PC-9 (cell line): Measurements from ENCODE around the gene SH3D21. TPM values are rescaled to one million over a fixed set of nuclear protein-coding genes. Genes with fewer than 3 reads are reported as not detected.

ENCODE experiments used
- BruUV-seq: library from RNA; stranded (reverse); fragments of 400-500 nt; replicated peaks from 2 replicates; lab custom pipeline; 2021; lab: Mats Ljungman, UMichigan
- CTCF ChIA-PET: fragments of 300-600 bp; sonication (Branson Sonifier 250); formaldehyde crosslinking; loops from one replicate; lab custom pipeline; 2022; ENCODE audit warnings: antibody characterized with exemption; lab: Charles Lee
- POLR2A ChIA-PET: fragments of 300-600 bp; sonication (Branson Sonifier 250); formaldehyde crosslinking; loops from one replicate; lab custom pipeline; 2022; ENCODE audit warnings: antibody characterized with exemption; ENCODE audit not compliant: unreplicated experiment; lab: Charles Lee
- DNase-seq, 2 experiments: peaks; one replicate each; pipeline versions ENCODE4 v3.0.0 to v3.0.0-alpha.2; 2015 to 2022; ENCODE audit warnings: mixed read lengths in 1 of 2
- H2AFZ ChIP-seq: fragments of 200-600 bp; sonication (generic); 2 replicates; pipeline ENCODE4 v1.8.1; 2017; ENCODE audit warnings: antibody characterized with exemption
- H3F3A ChIP-seq: fragments of 200-600 bp; sonication (generic); 2 replicates; pipeline ENCODE4 v1.8.1; 2017; ENCODE audit warnings: antibody characterized with exemption, mild to moderate bottlenecking, low read depth; ENCODE audit not compliant: insufficient read depth
- H3K27ac ChIP-seq: fragments of 200-600 bp; sonication (generic); 2 replicates; pipeline ENCODE4 v1.6.1; 2016; ENCODE audit warnings: mixed run types
- H3K27me3 ChIP-seq: fragments of 200-600 bp; sonication (generic); 2 replicates; pipeline ENCODE4 v1.6.1; 2016; ENCODE audit warnings: low read depth, mixed run types; ENCODE audit not compliant: insufficient read depth
- H3K36me3 ChIP-seq: fragments of 200-600 bp; sonication (generic); 2 replicates; pipeline ENCODE4 v1.6.1; 2016; ENCODE audit warnings: low read depth, mixed run types
- H3K4me1 ChIP-seq: fragments of 200-600 bp; sonication (generic); replicated peaks from 2 replicates; pipeline ENCODE4 v1.6.1; 2016; ENCODE audit warnings: mixed run types; ENCODE audit not compliant: insufficient read depth
- H3K4me2 ChIP-seq: fragments of 200-600 bp; sonication (generic); 2 replicates; pipeline ENCODE4 v1.6.1; 2017; ENCODE audit warnings: mixed run types
- H3K4me3 ChIP-seq: fragments of 200-600 bp; sonication (generic); 2 replicates; pipeline ENCODE4 v1.6.1; 2016; ENCODE audit warnings: mixed run types
- H3K79me2 ChIP-seq: fragments of 200-600 bp; sonication (generic); 2 replicates; pipeline ENCODE4 v1.6.1; 2017; ENCODE audit warnings: low read depth, mixed run types
- H3K9me2 ChIP-seq: fragments of 200-600 bp; sonication (generic); 2 replicates; pipeline ENCODE4 v1.8.1; 2017; ENCODE audit warnings: mild to moderate bottlenecking; ENCODE audit not compliant: insufficient read depth
- H3K9me3 ChIP-seq: fragments of 200-600 bp; sonication (generic); 2 replicates; pipeline ENCODE4 v1.8.1; 2016; ENCODE audit warnings: low read depth; ENCODE audit not compliant: insufficient read depth
- H4K20me1 ChIP-seq: fragments of 200-600 bp; sonication (generic); 2 replicates; pipeline ENCODE4 v1.8.1; 2017; ENCODE audit not compliant: insufficient read depth
- CTCF ChIP-seq: fragments of 200-600 bp; sonication (generic); conservative IDR thresholded peaks from 2 replicates; pipeline ENCODE4 v1.6.1; 2017; ENCODE audit warnings: mixed run types, antibody characterized with exemption, mild to moderate bottlenecking, moderate library complexity
- EZH2 ChIP-seq: fragments of 200-600 bp; sonication (generic); IDR thresholded peaks from 2 replicates; pipeline ENCODE4 v1.8.0; 2017; ENCODE audit warnings: antibody characterized with exemption, low read depth
- intact Hi-C: fragments of 100-400 bp; cut with micrococcal nuclease; formaldehyde crosslinking; loops from one replicate; pipeline ENCODE4 v1.10.0; 2022; ENCODE audit not compliant: unreplicated experiment
- total RNA-seq: library from RNA; stranded (reverse); gene quantifications from 2 replicates; pipeline ENCODE4 v1.2.3, GENCODE V29; 2021

Gene SH3D21
- total RNA-seq, 1 experiment from 2014 or later: 18.3 TPM

GRCh38 chr1:36369061-36369861 is 63.1 kb downstream of the SH3D21 start:
- H3K36me3 ChIP-seq: peaks cover 18% of the 10 kb centered on the region
- no peaks in the 10 kb centered on the region for H3K9me2 ChIP-seq
- peak overlapping the region; percentile 34; the same call in 1 of the 2 replicates for H3K4me2 ChIP-seq
- POLR2A ChIA-PET: no interaction called here
- DNase-seq: peak; percentile 51 to 84
- no peak overlapping the region for H3K4me3 ChIP-seq
- TF ChIP-seq CTCF: peak; percentile 95
- no peak for TF ChIP-seq EZH2
- H3K27me3 ChIP-seq: no peaks in the 10 kb centered on the region
- no TSS peak for BruUV-seq
- no peak overlapping the region for H2AFZ ChIP-seq
- H3K9me3 ChIP-seq: no peaks in the 10 kb centered on the region
- H3K27ac ChIP-seq: peak overlapping the region; percentile 13; the same call in 1 of the 2 replicates
- intact Hi-C loops: loop anchor here (1.0 kb wide), 2 partner anchors 27 to 52 kb away; no protein-coding TSS in a partner anchor
- peaks cover 78% of the 10 kb centered on the region for H3K79me2 ChIP-seq
- H4K20me1 ChIP-seq: peaks cover 18% of the 10 kb centered on the region
- peaks cover 45% of the 10 kb centered on the region for H3F3A ChIP-seq
- H3K4me1 ChIP-seq: peaks cover 36% of the 10 kb centered on the region
- CTCF ChIA-PET: interaction anchor here (0.6 to 3.6 kb wide), 7 partner anchors 17 to 36 kb away, joined by 3 to 21 read pairs (median 5); no protein-coding TSS in a partner anchor

Other genes with a start within 250 kb of the SH3D21 start
- 1.1 TPM in 1 of 2 replicates, not detected in the other for gene TEKT2, start 222.3 kb upstream of the SH3D21 start, total RNA-seq
- gene ADPRS, start 217.5 kb upstream of the SH3D21 start, total RNA-seq: 30.0 and 43.1 TPM in 2 replicates
- gene COL8A2, start 181.1 kb upstream of the SH3D21 start, total RNA-seq: 0.20 and 0.28 TPM in 2 replicates
- 112 and 116 TPM in 2 replicates for gene TRAPPC3, start 156.9 kb upstream of the SH3D21 start, total RNA-seq
- 150 and 173 TPM in 2 replicates for gene MAP7D1, start 150.2 kb upstream of the SH3D21 start, total RNA-seq
- gene THRAP3, start 81.9 kb upstream of the SH3D21 start, total RNA-seq: 83.2 and 143 TPM in 2 replicates
- gene EVA1B, start 17.3 kb downstream of the SH3D21 start, total RNA-seq: 12.4 and 20.5 TPM in 2 replicates
- gene STK40, start 79.6 kb downstream of the SH3D21 start, total RNA-seq: 42.9 and 59.2 TPM in 2 replicates
- 33.4 and 39.7 TPM in 2 replicates for gene LSM10, start 91.5 kb downstream of the SH3D21 start, total RNA-seq
- gene OSCP1, start 144.1 kb downstream of the SH3D21 start, total RNA-seq: 21.6 and 25.7 TPM in 2 replicates
- gene MRPS15, start 158.0 kb downstream of the SH3D21 start, total RNA-seq: 138 and 200 TPM in 2 replicates
- not detected in 2 replicates for gene CSF3R, start 176.5 kb downstream of the SH3D21 start, total RNA-seq